H9 (cell line): ENCODE data around the gene CCDC102A. TPM values are rescaled to one million over a fixed set of nuclear protein-coding genes. Genes with fewer than 3 reads are reported as not detected.

Source experiments
- DNase-seq: peaks from one replicate; pipeline ENCODE4 v3.0.0-alpha.2; 2017
- H2AFZ ChIP-seq: one replicate; pipeline ENCODE4 v1.6.1; 2013; ENCODE audit warnings: mild to moderate bottlenecking, low read length, control low read depth, moderate library complexity
- H2AK5ac ChIP-seq: 2 replicates; pipeline ENCODE4 v1.6.1; 2013; ENCODE audit warnings: low read length, control low read depth, mixed read lengths; ENCODE audit not compliant: insufficient read length
- H2BK120ac ChIP-seq: one replicate; pipeline ENCODE4 v1.6.1; 2013; ENCODE audit warnings: low read depth, mild to moderate bottlenecking, low read length, control low read depth, inconsistent platforms; ENCODE audit not compliant: poor library complexity, severe bottlenecking
- H2BK12ac ChIP-seq: 2 replicates; pipeline ENCODE4 v1.6.1; 2013; ENCODE audit warnings: low read length, control low read depth, mixed read lengths, low read depth; ENCODE audit not compliant: insufficient read length
- H2BK15ac ChIP-seq: 2 replicates; pipeline ENCODE4 v1.6.1; 2013; ENCODE audit warnings: low read depth, low read length, control low read depth
- H2BK20ac ChIP-seq: one replicate; pipeline ENCODE4 v1.6.1; 2013; ENCODE audit warnings: low read depth, mild to moderate bottlenecking, low read length, control low read depth, inconsistent platforms; ENCODE audit not compliant: poor library complexity, severe bottlenecking
- H2BK5ac ChIP-seq: 2 replicates; pipeline ENCODE4 v1.6.1; 2013; ENCODE audit warnings: low read length, control low read depth, mixed read lengths; ENCODE audit not compliant: insufficient read length
- H3K14ac ChIP-seq: 2 replicates; pipeline ENCODE4 v1.6.1; 2013; ENCODE audit warnings: low read length, control low read depth; ENCODE audit not compliant: insufficient read depth
- H3K18ac ChIP-seq: 2 replicates; pipeline ENCODE4 v1.6.1; 2013; ENCODE audit warnings: low read depth, mild to moderate bottlenecking, mixed read lengths, low read length, control low read depth; ENCODE audit not compliant: insufficient read length
- H3K23ac ChIP-seq: 2 replicates; pipeline ENCODE4 v1.6.1; 2013; ENCODE audit warnings: low read length, control low read depth, mixed read lengths, low read depth; ENCODE audit not compliant: insufficient read length
- H3K23me2 ChIP-seq: 2 replicates; pipeline ENCODE4 v1.6.1; 2013; ENCODE audit warnings: low read depth, mild to moderate bottlenecking, mixed read lengths, low read length, control low read depth; ENCODE audit not compliant: insufficient read length, poor library complexity, severe bottlenecking
- H3K27ac ChIP-seq: 2 replicates; pipeline ENCODE4 v1.5.1; 2013; ENCODE audit warnings: low read length, control low read depth, mixed read lengths, low read depth; ENCODE audit not compliant: insufficient read length
- H3K27me3 ChIP-seq: 2 replicates; pipeline ENCODE4 v1.6.1; 2013; ENCODE audit warnings: low read length, control low read depth, inconsistent platforms; ENCODE audit not compliant: insufficient read depth
- H3K4ac ChIP-seq: 2 replicates; pipeline ENCODE4 v1.6.1; 2013; ENCODE audit warnings: low read depth, mild to moderate bottlenecking, control low read depth, inconsistent platforms, low read length, moderate library complexity
- H3K4me1 ChIP-seq: 2 replicates; pipeline ENCODE4 v1.6.1; 2013; ENCODE audit warnings: low read length, control low read depth, inconsistent platforms; ENCODE audit not compliant: insufficient read depth
- H3K4me2 ChIP-seq: 2 replicates; pipeline ENCODE4 v1.6.1; 2013; ENCODE audit warnings: low read length, control low read depth, mixed read lengths; ENCODE audit not compliant: insufficient read length, insufficient read depth
- H3K56ac ChIP-seq: 2 replicates; pipeline ENCODE4 v1.6.1; 2013; ENCODE audit warnings: low read depth, mild to moderate bottlenecking, mixed read lengths, low read length, control low read depth; ENCODE audit not compliant: insufficient read length
- H3K79me1 ChIP-seq: 2 replicates; pipeline ENCODE4 v1.6.1; 2013; ENCODE audit warnings: low read depth, mild to moderate bottlenecking, moderate library complexity, low read length, control low read depth, inconsistent platforms; ENCODE audit not compliant: insufficient read depth, poor library complexity, severe bottlenecking
- H3K79me2 ChIP-seq: 2 replicates; pipeline ENCODE4 v1.6.1; 2013; ENCODE audit warnings: low read length, control low read depth, inconsistent platforms; ENCODE audit not compliant: insufficient read depth
- H3K9ac ChIP-seq: 2 replicates; pipeline ENCODE4 v1.6.1; 2013; ENCODE audit warnings: low read length, control low read depth, mixed read lengths; ENCODE audit not compliant: insufficient read length; ENCODE audit errors: extremely low read depth
- H3K9me3 ChIP-seq: one replicate; pipeline ENCODE4 v1.6.1; 2013; ENCODE audit warnings: low read depth, low read length, inconsistent platforms; ENCODE audit not compliant: control insufficient read depth
- H3T11ph ChIP-seq: one replicate; pipeline ENCODE4 v1.6.1; 2013; ENCODE audit warnings: mild to moderate bottlenecking, low read length, control low read depth, inconsistent platforms
- H4K20me1 ChIP-seq: one replicate; pipeline ENCODE4 v1.6.1; 2013; ENCODE audit not compliant: control insufficient read depth, insufficient read length, insufficient read depth
- H4K5ac ChIP-seq: 2 replicates; pipeline ENCODE4 v1.6.1; 2013; ENCODE audit warnings: low read depth, mild to moderate bottlenecking, mixed read lengths, low read length, control low read depth; ENCODE audit not compliant: insufficient read length
- H4K8ac ChIP-seq: replicated peaks from 2 replicates; pipeline ENCODE4 v1.6.1; 2013; ENCODE audit warnings: low read length, control low read depth, mixed read lengths, low read depth; ENCODE audit not compliant: insufficient read length
- H4K91ac ChIP-seq: 2 replicates; pipeline ENCODE4 v1.6.1; 2013; ENCODE audit warnings: low read depth, mild to moderate bottlenecking, moderate library complexity, mixed read lengths, low read length, control low read depth; ENCODE audit not compliant: insufficient read length
- H3K27ac Mint-ChIP-seq, 3 experiments: 2 replicates in 2 of 3; 3 replicates in 1 of 3; pipeline ENCODE4 v1.8.0; 2020 to 2021; ENCODE audit warnings: mixed read lengths in 3 of 3, mild to moderate bottlenecking in 1 of 3, moderate library complexity in 1 of 3
- H3K27me3 Mint-ChIP-seq: 2 replicates; pipeline ENCODE4 v1.8.0; 2021; ENCODE audit warnings: low read depth, mild to moderate bottlenecking, moderate library complexity, mixed read lengths
- H3K36me3 Mint-ChIP-seq, 3 experiments: 2 replicates in 2 of 3; 3 replicates in 1 of 3; pipeline ENCODE4 v1.8.0; 2020 to 2021; ENCODE audit warnings: low read depth in 3 of 3, mixed read lengths in 3 of 3; ENCODE audit not compliant: insufficient read depth in 1 of 3
- H3K4me1 Mint-ChIP-seq, 2 experiments: 2 replicates each; pipeline ENCODE4 v1.8.0; 2020; ENCODE audit warnings: mixed read lengths in 2 of 2
- H3K4me3 Mint-ChIP-seq, 2 experiments: 2 replicates in 1 of 2; 3 replicates in 1 of 2; pipeline ENCODE4 v1.8.0; 2020 to 2021; ENCODE audit warnings: mild to moderate bottlenecking in 2 of 2, mixed read lengths in 2 of 2, moderate library complexity in 1 of 2
- H3K9me3 Mint-ChIP-seq, 2 experiments: 2 replicates in 1 of 2; 3 replicates in 1 of 2; pipeline ENCODE4 v1.8.0; 2020; ENCODE audit warnings: mild to moderate bottlenecking in 2 of 2, mixed read lengths in 2 of 2, moderate library complexity in 1 of 2
- CTCF ChIP-seq: fragments of 200-600 bp; sonication (generic); conservative IDR thresholded peaks from 3 replicates; pipeline ENCODE4 v1.8.0; 2021; ENCODE audit warnings: antibody characterized with exemption, mild to moderate bottlenecking
- WGBS: extraction: QIAGEN DNeasy Blood & Tissue Kit; methylation state at CpG from one replicate; pipeline ENCODE4 v1.1.7; 2013; ENCODE audit warnings: missing lambda C conversion rate, low lambda C conversion rate, mixed read lengths; ENCODE audit not compliant: insufficient read length; ENCODE audit errors: extremely low coverage; 5-methylcytosine and 5-hydroxymethylcytosine counted together
- total RNA-seq: library from RNA; stranded (reverse); gene quantifications from 2 replicates; pipeline ENCODE4 v1.2.1, GENCODE V29; 2021

Gene CCDC102A
- total RNA-seq, 1 experiment from 2014 or later: 8.2 TPM

- H4K8ac ChIP-seq: no peak overlapping the region
- no CpG with 5 or more reads among the region's 16 CpGs for WGBS
- Mint-ChIP-seq H3K9me3 (peaks cover 0 to 3% of the 10 kb centered on the region in 2 experiments; a peak in 1 of 5 replicates), H3K36me3 (peaks cover 0 to 2% (median 0%) of the 10 kb centered on the region in 3 experiments; a peak in 2 of 7 replicates), H3K27me3 (peaks cover 20% of the 10 kb centered on the region), H3K4me1 (peaks cover 0 to 2% of the 10 kb centered on the region in 2 experiments; a peak in 2 of 4 replicates), H3K27ac (no peak overlapping the region), H3K4me3 (no peak overlapping the region)
- H3K4me1 ChIP-seq: no peaks in the 10 kb centered on the region
- H2BK15ac ChIP-seq: no peak overlapping the region; the same call in 1 of the 2 replicates
- TF ChIP-seq CTCF: no peak
- H3K18ac ChIP-seq: no peak overlapping the region
- H2BK120ac ChIP-seq: no peak overlapping the region
- no peak overlapping the region for H3K23ac ChIP-seq
- no peak overlapping the region for H3T11ph ChIP-seq
- H3K27ac ChIP-seq: no peak overlapping the region
- H2AFZ ChIP-seq: no peak overlapping the region
- no peak overlapping the region for H3K4me2 ChIP-seq
- no peak overlapping the region for H2AK5ac ChIP-seq
- H2BK5ac ChIP-seq: no peak overlapping the region
- H3K79me1 ChIP-seq: no peaks in the 10 kb centered on the region
- no peak overlapping the region for H3K4ac ChIP-seq
- H3K9me3 ChIP-seq: no peaks in the 10 kb centered on the region
- H3K14ac ChIP-seq: no peak overlapping the region
- H4K5ac ChIP-seq: no peak overlapping the region
- H3K56ac ChIP-seq: no peak overlapping the region
- no peak for DNase-seq
- H3K23me2 ChIP-seq: no peaks in the 10 kb centered on the region
- no peaks in the 10 kb centered on the region for H3K27me3 ChIP-seq
- H4K91ac ChIP-seq: peak overlapping the region; percentile 57
- no peaks in the 10 kb centered on the region for H3K79me2 ChIP-seq
- H4K20me1 ChIP-seq: no peaks in the 10 kb centered on the region
- H2BK12ac ChIP-seq: no peak overlapping the region
- no peak overlapping the region for H2BK20ac ChIP-seq
- H3K9ac ChIP-seq: no peak overlapping the region
Measured at GRCh38 chr16:57575468-57576277, 39.3 kb upstream of the CCDC102A start.
